Umbilical cord (tissue), 2 donors: ENCODE measurements around the gene TTC39B. TPM values are rescaled to one million over a fixed set of nuclear protein-coding genes. Genes with fewer than 3 reads are reported as not detected.

Source experiments
- DNase-seq: peaks from one replicate; pipeline ENCODE4 v3.0.0-alpha.2; 2015; ENCODE audit warnings: low spot score
- total RNA-seq: library from RNA; depleted of rRNA; stranded (reverse); fragments of >200 nt; gene quantifications from one replicate; pipeline ENCODE4 v1.2.3, GENCODE V29; 2014; ENCODE audit warnings: low replicate concordance; ENCODE audit not compliant: insufficient read depth

Gene TTC39B
- total RNA-seq, 1 donor from 2014 or later, result 11.8 TPM

GRCh38 chr9:15135164-15135792 lies 171.7 kb downstream of the TTC39B start:
- DNase-seq, result peak; percentile 92

- DNase-seq, result no peak
Observed at GRCh38 chr9:15133488-15133887, 173.5 kb downstream of the TTC39B start.

GRCh38 chr9:15132091-15132490 lies 174.9 kb downstream of the TTC39B start:
- DNase-seq, result no peak

GRCh38 chr9:15131094-15131493 lies 175.9 kb downstream of the TTC39B start:
- no peak for DNase-seq

GRCh38 chr9:15127831-15128230 lies 179.2 kb downstream of the TTC39B start:
- DNase-seq, result peak; percentile 23

GRCh38 chr9:15121630-15122029 lies 185.4 kb downstream of the TTC39B start:
- no peak for DNase-seq

GRCh38 chr9:15116130-15116580 lies 190.9 kb downstream of the TTC39B start:
- DNase-seq, result peak; percentile 17

GRCh38 chr9:15115702-15116101 lies 191.3 kb downstream of the TTC39B start:
- no peak for DNase-seq

GRCh38 chr9:15115041-15115440 lies 192.0 kb downstream of the TTC39B start:
- no peak for DNase-seq

Other genes with a start within 250 kb of the TTC39B start
- gene SNAPC3, start 115.7 kb upstream of the TTC39B start, total RNA-seq, result 43.8 TPM
- 30.1 TPM for gene PSIP1, start 203.8 kb upstream of the TTC39B start, total RNA-seq
- gene CCDC171, start 245.8 kb upstream of the TTC39B start, total RNA-seq, result 61.4 TPM